ENCODE data around the gene URI1. TPM values are rescaled to one million over a fixed set of nuclear protein-coding genes. Genes with fewer than 3 reads are reported as not detected.

The URI1 gene
- total and polyA plus RNA-seq, 11 donors = 10.9 to 53.7 (median 41.5) TPM

- Histone ChIP-seq H3K4me3 (no peak overlapping the region), H3K27me3 (no peaks in the 10 kb centered on the region), H3K9me3 (no peaks in the 10 kb centered on the region), H3K4me1 (peaks cover 0 to 24% (median 0%) of the 10 kb centered on the region in 12 donors), H3K27ac (no peak overlapping the region), H3K36me3 (no peaks in the 10 kb centered on the region)
- no peak for ATAC-seq
- WGBS, 4 donors = 70 to 99% (median 94%) methylated on average over 2 of the region's 2 CpGs
- intact Hi-C loops (cut with DNase I) = no loop called here
- TF ChIP-seq POLR2A (IDR thresholded peaks at IDR 0.05) = no peak
- TF ChIP-seq CTCF (IDR thresholded peaks at IDR 0.05) = no peak
- no peak for DNase-seq
Measured at GRCh38 chr19:29953352-29954247, 11.6 kb downstream of the URI1 start.

DNA sequence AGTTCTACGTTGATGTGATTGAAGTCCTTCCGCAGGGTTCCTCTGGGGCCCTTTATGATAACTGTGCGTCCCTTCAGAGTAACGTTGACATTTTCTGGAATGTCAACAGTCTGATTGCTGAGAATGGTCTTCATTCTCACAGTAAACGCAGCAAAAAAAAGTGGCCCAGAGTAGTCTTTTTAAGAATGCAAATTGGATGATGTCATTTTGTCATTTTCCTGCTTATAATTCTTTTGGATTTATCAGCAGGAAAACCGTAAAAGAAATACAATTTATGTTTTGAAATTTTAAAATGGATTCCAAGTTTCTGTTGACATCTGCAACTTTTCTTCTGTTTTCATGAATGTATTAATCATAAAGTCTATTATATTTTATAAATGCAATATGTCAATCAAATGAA is 14.8 kb downstream of the URI1 start:
- no peak for TF ChIP-seq POLR2A (IDR thresholded peaks at IDR 0.05)
- no peak for TF ChIP-seq CTCF (IDR thresholded peaks at IDR 0.05)
- H3K4me1 ChIP-seq = peaks cover 0 to 20% (median 0%) of the 10 kb centered on the region in 12 donors
- H3K36me3 ChIP-seq = no peaks in the 10 kb centered on the region
- intact Hi-C loops (cut with DNase I) = no loop called here
- no peak overlapping the region for H3K4me3 ChIP-seq
- no peaks in the 10 kb centered on the region for H3K9me3 ChIP-seq
- H3K27me3 ChIP-seq = no peaks in the 10 kb centered on the region
- DNase-seq = no peak
- no peak for ATAC-seq
- no peak overlapping the region for H3K27ac ChIP-seq
- 71 to 80% (median 75%) methylated on average over 6 of the region's 6 CpGs for WGBS, 4 donors

GRCh38 chr19:29961311-29961710 is 19.3 kb downstream of the URI1 start:
- Histone ChIP-seq H3K4me1 (peaks cover 0 to 45% (median 19%) of the 10 kb centered on the region in 12 donors), H3K27me3 (no peaks in the 10 kb centered on the region), H3K36me3 (no peaks in the 10 kb centered on the region), H3K4me3 (no peak overlapping the region), H3K9me3 (no peaks in the 10 kb centered on the region), H3K27ac (no peak overlapping the region)
- TF ChIP-seq POLR2A (IDR thresholded peaks at IDR 0.05) = no peak
- no peak for TF ChIP-seq CTCF (IDR thresholded peaks at IDR 0.05)
- intact Hi-C loops (cut with DNase I) = no loop called here
- WGBS, 4 donors = 88 to 90% (median 89%) methylated on average over 3 of the region's 3 CpGs
- ATAC-seq (no peak), DNase-seq (no peak)

- intact Hi-C loops (cut with DNase I) = no loop called here
- Histone ChIP-seq H3K9me3 (no peaks in the 10 kb centered on the region), H3K27me3 (no peaks in the 10 kb centered on the region), H3K4me1 (peaks cover 0 to 60% (median 33%) of the 10 kb centered on the region in 12 donors), H3K36me3 (no peaks in the 10 kb centered on the region), H3K4me3 (no peak overlapping the region), H3K27ac (no peak overlapping the region)
- ATAC-seq = no peak
- WGBS, 4 donors = 87 to 96% (median 91%) methylated on average over 2 of the region's 2 CpGs
- TF ChIP-seq CTCF (IDR thresholded peaks at IDR 0.05) = no peak
- TF ChIP-seq POLR2A (IDR thresholded peaks at IDR 0.05) = no peak
- DNase-seq = no peak
Measured at GRCh38 chr19:29962793-29963192, 20.8 kb downstream of the URI1 start.
